ENCODE data around the gene MLYCD. TPM values are rescaled to one million over a fixed set of nuclear protein-coding genes. Genes with fewer than 3 reads are reported as not detected.

The MLYCD gene
- total and polyA plus RNA-seq, 4 donors = 3.7 to 24.4 (median 7.5) TPM

GRCh38 chr16:83856792-83857191, 42.1 kb upstream of the MLYCD start:
- Histone ChIP-seq H3K4me3 (ENCODE audit: low read depth in 1 of 3, low read length in 3 of 3) (no peak overlapping the region), H3K27me3 (ENCODE audit: control insufficient read depth in 4 of 4, insufficient read depth in 4 of 4, low read length in 3 of 4) (peaks cover 0 to 5% (median 0%) of the 10 kb centered on the region in 4 donors), H3K9ac (ENCODE audit: low read depth in 1 of 2, low read length in 2 of 2) (no peak overlapping the region), H3K27ac (ENCODE audit: low read depth in 1 of 2, low read length in 2 of 2) (no peak overlapping the region), H3K36me3 (ENCODE audit: control insufficient read depth in 4 of 4, insufficient read depth in 3 of 4, low read depth in 1 of 4, low read length in 3 of 4) (no peaks in the 10 kb centered on the region), H3K4me1 (ENCODE audit: control insufficient read depth in 4 of 4, insufficient read depth in 4 of 4, low read length in 3 of 4) (no peaks in the 10 kb centered on the region), H3K9me3 (ENCODE audit: control insufficient read depth in 4 of 4, low read length in 3 of 4) (no peaks in the 10 kb centered on the region)
- no peak for DNase-seq (ENCODE audit: low spot score)
- no peak for TF ChIP-seq HNF4G (IDR thresholded peaks at IDR 0.05)
- TF ChIP-seq, protein P1, sequence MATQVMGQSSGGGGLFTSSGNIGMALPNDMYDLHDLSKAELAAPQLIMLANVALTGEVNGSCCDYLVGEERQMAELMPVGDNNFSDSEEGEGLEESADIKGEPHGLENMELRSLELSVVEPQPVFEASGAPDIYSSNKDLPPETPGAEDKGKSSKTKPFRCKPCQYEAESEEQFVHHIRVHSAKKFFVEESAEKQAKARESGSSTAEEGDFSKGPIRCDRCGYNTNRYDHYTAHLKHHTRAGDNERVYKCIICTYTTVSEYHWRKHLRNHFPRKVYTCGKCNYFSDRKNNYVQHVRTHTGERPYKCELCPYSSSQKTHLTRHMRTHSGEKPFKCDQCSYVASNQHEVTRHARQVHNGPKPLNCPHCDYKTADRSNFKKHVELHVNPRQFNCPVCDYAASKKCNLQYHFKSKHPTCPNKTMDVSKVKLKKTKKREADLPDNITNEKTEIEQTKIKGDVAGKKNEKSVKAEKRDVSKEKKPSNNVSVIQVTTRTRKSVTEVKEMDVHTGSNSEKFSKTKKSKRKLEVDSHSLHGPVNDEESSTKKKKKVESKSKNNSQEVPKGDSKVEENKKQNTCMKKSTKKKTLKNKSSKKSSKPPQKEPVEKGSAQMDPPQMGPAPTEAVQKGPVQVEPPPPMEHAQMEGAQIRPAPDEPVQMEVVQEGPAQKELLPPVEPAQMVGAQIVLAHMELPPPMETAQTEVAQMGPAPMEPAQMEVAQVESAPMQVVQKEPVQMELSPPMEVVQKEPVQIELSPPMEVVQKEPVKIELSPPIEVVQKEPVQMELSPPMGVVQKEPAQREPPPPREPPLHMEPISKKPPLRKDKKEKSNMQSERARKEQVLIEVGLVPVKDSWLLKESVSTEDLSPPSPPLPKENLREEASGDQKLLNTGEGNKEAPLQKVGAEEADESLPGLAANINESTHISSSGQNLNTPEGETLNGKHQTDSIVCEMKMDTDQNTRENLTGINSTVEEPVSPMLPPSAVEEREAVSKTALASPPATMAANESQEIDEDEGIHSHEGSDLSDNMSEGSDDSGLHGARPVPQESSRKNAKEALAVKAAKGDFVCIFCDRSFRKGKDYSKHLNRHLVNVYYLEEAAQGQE (IDR thresholded peaks at IDR 0.05) = no peak
- no peak for TF ChIP-seq GABPA (IDR thresholded peaks at IDR 0.05 in 1 of 2, conservative IDR thresholded peaks at IDR 0.05 in 1 of 2)
- TF ChIP-seq RAD21 (IDR thresholded peaks at IDR 0.05) = no peak
- no peak for TF ChIP-seq RXRA (IDR thresholded peaks at IDR 0.05)
- no peak for TF ChIP-seq FOXA2 (IDR thresholded peaks at IDR 0.05)
- no peak for TF ChIP-seq TAF1 (conservative IDR thresholded peaks at IDR 0.05)
- no peak for TF ChIP-seq JUND (IDR thresholded peaks at IDR 0.05)
- no peak for TF ChIP-seq FOXA1 (IDR thresholded peaks at IDR 0.05)
- no peak for TF ChIP-seq SP1 (IDR thresholded peaks at IDR 0.05)
- no peak for TF ChIP-seq YY1 (IDR thresholded peaks at IDR 0.05)
- TF ChIP-seq NR2F2 (IDR thresholded peaks at IDR 0.05) = no peak
- no peak for TF ChIP-seq EGR1 (IDR thresholded peaks at IDR 0.05; ENCODE audit: low read depth in 2 of 2)
- 67% methylated on average over 4 of the region's 4 CpGs for WGBS

DNA sequence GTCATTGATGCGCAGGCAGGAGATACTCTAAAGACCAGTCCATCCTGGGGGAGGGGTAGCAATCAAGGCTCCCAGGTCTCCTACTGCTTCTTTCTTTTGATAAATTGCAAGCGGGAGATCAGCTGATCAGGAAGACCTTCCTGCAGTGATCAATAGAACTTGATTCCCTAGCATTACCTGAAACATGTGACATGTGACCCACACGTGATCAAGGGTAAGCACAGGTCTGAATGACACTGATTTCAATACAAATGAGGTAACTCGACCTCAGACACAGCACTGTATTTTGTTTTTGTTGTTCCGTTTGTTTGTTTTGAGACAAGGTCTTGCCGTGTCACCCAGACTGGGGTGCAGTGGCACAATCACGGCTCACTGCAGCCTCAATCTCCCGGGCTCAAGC, 39.6 kb upstream of the MLYCD start:
- no peak for DNase-seq (ENCODE audit: low spot score)
- WGBS = 74% methylated on average over 8 of the region's 8 CpGs

More for the DNA sequence above, 39.6 kb upstream of the MLYCD start:
- Histone ChIP-seq H3K27ac (ENCODE audit: low read depth in 1 of 2, low read length in 2 of 2) (no peak overlapping the region), H3K9ac (ENCODE audit: low read depth in 1 of 2, low read length in 2 of 2) (no peak overlapping the region), H3K9me3 (ENCODE audit: control insufficient read depth in 4 of 4, low read length in 3 of 4) (peaks cover 0 to 3% (median 0%) of the 10 kb centered on the region in 4 donors), H3K36me3 (ENCODE audit: control insufficient read depth in 4 of 4, insufficient read depth in 3 of 4, low read depth in 1 of 4, low read length in 3 of 4) (no peaks in the 10 kb centered on the region), H3K4me1 (ENCODE audit: control insufficient read depth in 4 of 4, insufficient read depth in 4 of 4, low read length in 3 of 4) (no peaks in the 10 kb centered on the region), H3K27me3 (ENCODE audit: control insufficient read depth in 4 of 4, insufficient read depth in 4 of 4, low read length in 3 of 4) (no peaks in the 10 kb centered on the region), H3K4me3 (ENCODE audit: low read depth in 1 of 3, low read length in 3 of 3) (no peak overlapping the region)
- TF ChIP-seq EGR1 (IDR thresholded peaks at IDR 0.05; ENCODE audit: low read depth in 2 of 2) = no peak
- TF ChIP-seq, protein P2, sequence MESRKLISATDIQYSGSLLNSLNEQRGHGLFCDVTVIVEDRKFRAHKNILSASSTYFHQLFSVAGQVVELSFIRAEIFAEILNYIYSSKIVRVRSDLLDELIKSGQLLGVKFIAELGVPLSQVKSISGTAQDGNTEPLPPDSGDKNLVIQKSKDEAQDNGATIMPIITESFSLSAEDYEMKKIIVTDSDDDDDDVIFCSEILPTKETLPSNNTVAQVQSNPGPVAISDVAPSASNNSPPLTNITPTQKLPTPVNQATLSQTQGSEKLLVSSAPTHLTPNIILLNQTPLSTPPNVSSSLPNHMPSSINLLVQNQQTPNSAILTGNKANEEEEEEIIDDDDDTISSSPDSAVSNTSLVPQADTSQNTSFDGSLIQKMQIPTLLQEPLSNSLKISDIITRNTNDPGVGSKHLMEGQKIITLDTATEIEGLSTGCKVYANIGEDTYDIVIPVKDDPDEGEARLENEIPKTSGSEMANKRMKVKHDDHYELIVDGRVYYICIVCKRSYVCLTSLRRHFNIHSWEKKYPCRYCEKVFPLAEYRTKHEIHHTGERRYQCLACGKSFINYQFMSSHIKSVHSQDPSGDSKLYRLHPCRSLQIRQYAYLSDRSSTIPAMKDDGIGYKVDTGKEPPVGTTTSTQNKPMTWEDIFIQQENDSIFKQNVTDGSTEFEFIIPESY (IDR thresholded peaks at IDR 0.05) = no peak
- no peak for TF ChIP-seq TAF1 (conservative IDR thresholded peaks at IDR 0.05)
- TF ChIP-seq SP1 (IDR thresholded peaks at IDR 0.05) = no peak
- TF ChIP-seq, protein P1 (IDR thresholded peaks at IDR 0.05) = no peak
- TF ChIP-seq FOXA2 (IDR thresholded peaks at IDR 0.05) = no peak
- no peak for TF ChIP-seq FOXA1 (IDR thresholded peaks at IDR 0.05)
- no peak for TF ChIP-seq NR2F2 (IDR thresholded peaks at IDR 0.05)
- TF ChIP-seq JUND (IDR thresholded peaks at IDR 0.05) = no peak
- TF ChIP-seq HNF4A (conservative IDR thresholded peaks at IDR 0.05) = no peak
- TF ChIP-seq, protein P3, sequence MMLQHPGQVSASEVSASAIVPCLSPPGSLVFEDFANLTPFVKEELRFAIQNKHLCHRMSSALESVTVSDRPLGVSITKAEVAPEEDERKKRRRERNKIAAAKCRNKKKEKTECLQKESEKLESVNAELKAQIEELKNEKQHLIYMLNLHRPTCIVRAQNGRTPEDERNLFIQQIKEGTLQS (IDR thresholded peaks at IDR 0.05) = no peak
- no peak for TF ChIP-seq GABPA (IDR thresholded peaks at IDR 0.05 in 1 of 2, conservative IDR thresholded peaks at IDR 0.05 in 1 of 2)
- no peak for TF ChIP-seq RAD21 (IDR thresholded peaks at IDR 0.05)
- no peak for TF ChIP-seq HNF4G (IDR thresholded peaks at IDR 0.05)
- TF ChIP-seq, protein P4, sequence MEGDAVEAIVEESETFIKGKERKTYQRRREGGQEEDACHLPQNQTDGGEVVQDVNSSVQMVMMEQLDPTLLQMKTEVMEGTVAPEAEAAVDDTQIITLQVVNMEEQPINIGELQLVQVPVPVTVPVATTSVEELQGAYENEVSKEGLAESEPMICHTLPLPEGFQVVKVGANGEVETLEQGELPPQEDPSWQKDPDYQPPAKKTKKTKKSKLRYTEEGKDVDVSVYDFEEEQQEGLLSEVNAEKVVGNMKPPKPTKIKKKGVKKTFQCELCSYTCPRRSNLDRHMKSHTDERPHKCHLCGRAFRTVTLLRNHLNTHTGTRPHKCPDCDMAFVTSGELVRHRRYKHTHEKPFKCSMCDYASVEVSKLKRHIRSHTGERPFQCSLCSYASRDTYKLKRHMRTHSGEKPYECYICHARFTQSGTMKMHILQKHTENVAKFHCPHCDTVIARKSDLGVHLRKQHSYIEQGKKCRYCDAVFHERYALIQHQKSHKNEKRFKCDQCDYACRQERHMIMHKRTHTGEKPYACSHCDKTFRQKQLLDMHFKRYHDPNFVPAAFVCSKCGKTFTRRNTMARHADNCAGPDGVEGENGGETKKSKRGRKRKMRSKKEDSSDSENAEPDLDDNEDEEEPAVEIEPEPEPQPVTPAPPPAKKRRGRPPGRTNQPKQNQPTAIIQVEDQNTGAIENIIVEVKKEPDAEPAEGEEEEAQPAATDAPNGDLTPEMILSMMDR (IDR thresholded peaks at IDR 0.05; ENCODE audit: low read depth, low read length, missing input control) = no peak
- TF ChIP-seq, protein P5, sequence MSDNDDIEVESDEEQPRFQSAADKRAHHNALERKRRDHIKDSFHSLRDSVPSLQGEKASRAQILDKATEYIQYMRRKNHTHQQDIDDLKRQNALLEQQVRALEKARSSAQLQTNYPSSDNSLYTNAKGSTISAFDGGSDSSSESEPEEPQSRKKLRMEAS (IDR thresholded peaks at IDR 0.05) = no peak
- no peak for TF ChIP-seq YY1 (IDR thresholded peaks at IDR 0.05)
- no peak for TF ChIP-seq RXRA (IDR thresholded peaks at IDR 0.05)

All from liver (tissue), 9 donors.